NCI-H2196 treated with DMSO at 0.1 percent for 48 hours (cell line): ENCODE data around the gene KMT2C.

Experiments
- DNase-seq: peaks from one replicate; lab custom pipeline; 2025; ENCODE audit not compliant: unreplicated experiment; lab: John Stamatoyannopoulos, UW

The KMT2C gene

DNA sequence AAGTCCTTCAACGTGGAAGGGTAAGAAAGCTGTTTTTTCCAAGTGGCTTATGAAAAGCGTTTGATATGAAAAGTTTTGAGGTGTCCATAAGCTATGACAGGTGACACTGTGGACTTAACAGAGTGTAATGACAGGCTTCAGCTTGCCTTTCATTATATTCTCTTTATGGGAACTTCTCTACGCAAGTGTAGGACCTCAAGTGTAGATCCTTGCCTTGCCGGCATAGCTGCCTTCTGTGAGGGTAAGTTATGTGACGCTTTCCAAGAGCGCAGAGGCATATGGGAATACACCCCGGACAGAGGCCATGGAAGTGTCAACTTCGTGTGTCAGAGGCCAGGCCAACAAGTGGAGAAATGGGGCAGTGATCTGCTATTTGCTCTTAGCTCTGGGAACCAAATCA, 318.4 kb downstream of the KMT2C start:
- DNase-seq, result no peak

DNA sequence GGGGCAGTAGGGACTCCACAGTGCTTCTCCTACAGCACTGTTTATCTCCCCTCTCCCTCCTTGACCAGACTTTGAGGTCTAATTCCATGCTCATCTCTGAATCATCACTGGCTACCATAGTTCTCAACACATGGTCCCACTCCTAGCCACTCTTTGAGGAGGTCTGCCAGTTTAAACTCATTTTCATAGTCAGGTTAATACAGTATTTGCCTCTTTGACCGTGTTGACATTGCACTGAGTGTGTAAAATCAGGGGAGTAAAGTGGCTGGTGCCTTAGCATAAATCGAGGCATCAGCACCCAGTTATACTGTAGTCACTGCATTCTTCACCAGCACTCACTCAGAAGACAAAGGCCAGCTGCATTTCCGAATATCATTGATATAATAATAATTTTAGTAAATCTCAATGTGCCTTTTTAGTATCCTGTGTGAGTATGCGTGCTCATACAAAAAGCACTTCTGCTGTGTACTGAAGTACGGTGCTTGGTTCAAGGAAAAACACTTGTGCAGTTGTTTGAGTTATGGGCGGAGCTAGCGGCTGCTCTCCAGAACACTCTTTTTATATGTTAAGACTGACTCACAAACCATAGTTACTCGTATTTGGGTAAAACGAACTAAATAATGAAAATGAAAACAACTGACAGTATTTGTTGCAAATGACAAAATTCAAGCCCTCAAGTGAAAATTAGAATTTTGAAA, 320.6 kb downstream of the KMT2C start:
- DNase-seq, result no peak

DNA sequence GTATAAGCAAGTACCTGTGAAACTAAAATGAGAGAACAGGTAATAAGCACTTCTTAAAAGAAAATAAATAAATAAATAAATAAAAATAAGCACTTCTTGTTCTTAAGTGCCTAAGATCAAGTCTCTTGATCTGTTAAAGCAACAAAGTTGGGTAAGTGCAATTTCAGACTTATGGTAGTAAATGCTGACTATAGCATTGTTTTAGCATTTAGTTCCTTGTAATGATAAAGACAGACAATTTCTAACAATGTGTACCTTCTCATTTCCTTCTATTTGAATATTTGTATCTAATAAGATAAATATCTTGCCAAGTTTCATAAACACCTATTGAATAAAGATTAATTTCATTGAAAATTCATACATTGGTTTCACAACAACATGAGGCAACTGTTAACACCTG, 323.0 kb downstream of the KMT2C start:
- DNase-seq, result no peak

DNA sequence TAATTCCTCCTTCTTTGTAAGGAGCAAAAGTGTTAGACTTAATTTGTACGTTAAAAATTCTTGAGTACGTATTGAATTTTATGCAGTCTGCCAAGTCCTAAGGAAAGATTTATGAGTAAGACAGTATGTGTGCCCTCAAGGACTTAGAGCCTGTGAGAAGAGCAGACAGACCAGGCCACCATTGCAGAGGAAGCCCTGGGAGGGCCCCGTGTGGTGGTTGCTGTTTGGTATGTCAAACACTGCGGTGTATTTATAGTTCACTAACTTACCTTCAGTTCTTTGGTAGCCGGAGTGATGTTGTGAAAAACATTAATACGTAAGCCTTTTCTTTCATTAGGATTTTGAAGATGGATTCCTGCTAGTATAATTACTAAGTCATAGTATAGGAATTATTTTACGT, 327.4 kb downstream of the KMT2C start:
- DNase-seq, result no peak

DNA sequence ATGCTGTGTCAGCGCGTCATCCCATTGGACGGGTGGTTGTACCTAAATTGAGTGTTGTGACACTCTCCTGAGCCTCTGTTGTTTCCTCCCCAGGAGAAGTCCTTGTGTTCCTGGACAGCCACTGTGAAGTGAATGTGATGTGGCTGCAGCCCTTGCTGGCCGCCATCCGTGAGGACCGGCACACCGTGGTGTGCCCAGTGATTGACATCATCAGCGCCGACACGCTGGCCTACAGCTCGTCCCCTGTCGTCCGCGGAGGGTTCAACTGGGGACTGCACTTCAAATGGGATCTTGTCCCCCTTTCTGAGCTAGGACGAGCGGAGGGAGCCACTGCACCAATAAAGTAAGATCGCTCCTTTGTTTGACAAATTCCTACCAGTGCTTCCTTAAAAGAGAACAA, 327.9 kb downstream of the KMT2C start:
- DNase-seq, result no peak

DNA sequence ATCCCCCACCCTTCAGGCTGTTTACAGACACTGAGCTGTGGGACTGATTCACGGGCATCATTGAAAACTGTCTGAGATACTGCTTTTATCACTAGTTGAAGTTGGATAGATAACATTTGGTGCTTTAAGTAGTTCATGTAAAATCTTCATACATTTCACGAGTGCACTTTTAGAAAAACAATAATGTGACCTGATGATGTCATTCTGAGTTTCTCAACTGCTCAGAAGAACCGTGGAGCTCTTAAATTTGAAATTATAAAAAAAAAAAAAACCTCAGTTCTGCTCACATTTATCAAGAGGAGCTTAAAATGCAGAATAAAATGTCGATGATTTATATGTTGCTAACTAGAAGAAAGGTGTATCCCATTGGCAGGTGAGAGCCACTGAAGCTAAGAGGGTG, 328.8 kb downstream of the KMT2C start:
- no peak for DNase-seq

DNA sequence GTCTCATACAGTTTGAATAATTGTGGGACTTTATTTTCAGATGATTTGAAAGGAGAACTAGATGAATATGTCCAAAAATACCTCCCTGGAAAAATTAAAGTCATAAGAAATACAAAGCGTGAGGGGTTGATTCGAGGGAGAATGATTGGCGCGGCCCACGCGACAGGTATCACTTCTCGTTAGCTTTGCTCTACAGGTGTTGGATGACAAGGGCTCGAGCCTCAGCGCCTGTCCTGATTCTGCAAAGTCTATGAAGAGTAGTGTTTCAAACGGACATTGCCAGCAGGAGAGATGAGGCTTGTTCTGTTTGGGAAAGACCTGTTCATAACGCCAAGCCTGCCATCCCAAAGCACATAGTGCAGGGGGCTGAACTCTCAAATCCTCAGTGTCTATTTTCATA, 330.6 kb downstream of the KMT2C start:
- no peak for DNase-seq

DNA sequence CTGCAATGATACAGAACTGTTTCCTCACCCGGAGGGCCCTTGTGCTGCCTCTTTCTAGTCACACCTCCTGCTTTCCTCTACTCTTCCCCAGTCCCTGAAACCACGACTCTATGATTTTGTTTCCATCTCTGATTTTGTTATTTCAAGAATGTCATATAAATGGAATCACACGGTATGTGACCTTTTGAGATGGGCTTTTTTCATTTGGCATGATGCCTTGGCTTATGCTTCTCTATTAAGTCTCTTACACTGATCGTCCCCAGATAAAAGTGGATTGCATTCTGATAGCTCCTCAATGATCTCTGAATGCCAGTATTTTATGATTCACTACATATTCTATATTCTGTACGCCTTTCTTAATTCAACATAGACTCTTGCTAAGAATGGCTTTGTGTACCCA, 332.1 kb downstream of the KMT2C start:
- no peak for DNase-seq

DNA sequence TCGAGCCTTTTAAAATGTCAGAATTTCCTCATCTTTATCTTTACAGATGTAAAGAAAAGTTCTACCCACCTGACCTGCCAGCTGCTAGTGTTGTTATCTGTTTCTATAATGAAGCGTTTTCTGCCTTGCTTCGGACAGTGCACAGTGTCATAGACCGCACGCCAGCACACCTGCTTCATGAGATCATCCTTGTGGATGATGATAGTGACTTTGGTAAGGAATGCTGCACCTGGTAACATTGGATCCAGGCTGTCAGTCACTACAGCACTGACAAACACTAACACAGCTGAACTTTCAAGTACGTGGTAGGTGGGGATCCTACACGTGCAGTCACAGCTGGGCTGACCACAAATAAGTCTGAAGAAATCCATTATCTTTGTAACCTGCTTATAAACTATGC, 332.7 kb downstream of the KMT2C start:
- no peak for DNase-seq

DNA sequence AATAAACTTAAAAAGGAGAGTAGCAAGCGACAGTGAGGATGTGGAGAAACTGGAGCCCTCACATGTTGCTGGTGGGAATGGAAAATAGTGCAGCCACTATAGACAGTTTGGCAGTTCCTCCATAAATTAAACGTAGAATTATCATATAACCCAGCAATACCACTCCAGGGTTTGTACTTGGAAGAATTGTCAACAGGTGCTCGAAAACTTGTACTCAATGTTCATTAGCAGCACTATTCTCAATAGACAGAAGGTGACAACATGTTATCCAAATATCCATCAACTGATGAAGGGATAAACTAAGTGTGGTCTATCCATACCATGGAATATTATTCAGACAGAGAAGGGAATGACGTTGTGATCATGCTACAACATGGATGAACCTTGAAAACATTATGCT, 338.5 kb downstream of the KMT2C start:
- no peak for DNase-seq

DNA sequence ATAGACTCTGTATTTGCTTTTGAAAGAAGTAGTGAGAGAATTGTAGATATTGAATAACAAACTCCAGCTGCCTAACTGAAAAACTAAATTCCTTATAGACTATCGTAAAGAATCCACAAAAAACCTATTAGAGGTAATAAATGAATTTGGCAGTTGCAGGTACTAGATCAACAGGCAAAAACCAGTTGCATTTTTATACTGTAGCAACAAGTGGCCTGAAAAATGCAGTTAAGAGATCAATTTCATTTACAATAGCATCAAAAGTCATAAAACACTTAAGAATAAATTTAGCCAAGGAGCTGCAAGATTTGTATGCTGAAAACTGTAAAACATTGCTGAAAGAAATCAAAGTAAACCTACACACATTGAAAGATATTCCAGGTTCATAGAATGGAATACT, 340.0 kb downstream of the KMT2C start:
- DNase-seq, result no peak

DNA sequence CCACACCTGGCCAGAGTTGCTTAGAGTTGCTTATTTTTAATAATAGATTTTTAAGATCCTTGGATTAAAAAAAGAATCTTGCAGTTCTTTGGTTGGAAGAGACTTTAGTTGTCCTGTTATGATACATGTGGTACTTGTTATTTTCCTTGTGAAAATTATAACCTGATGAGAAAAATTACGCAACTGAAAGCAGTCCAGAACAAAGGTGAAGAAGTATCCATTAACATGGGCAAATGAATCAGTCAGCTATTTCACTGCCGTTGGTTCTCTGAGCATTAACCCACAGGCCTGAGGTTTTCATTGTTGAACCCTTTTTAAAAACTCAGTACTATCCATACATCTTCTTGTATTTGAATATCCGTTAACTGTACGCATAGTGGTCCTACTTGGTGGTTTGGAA, 342.1 kb downstream of the KMT2C start:
- no peak for DNase-seq

DNA sequence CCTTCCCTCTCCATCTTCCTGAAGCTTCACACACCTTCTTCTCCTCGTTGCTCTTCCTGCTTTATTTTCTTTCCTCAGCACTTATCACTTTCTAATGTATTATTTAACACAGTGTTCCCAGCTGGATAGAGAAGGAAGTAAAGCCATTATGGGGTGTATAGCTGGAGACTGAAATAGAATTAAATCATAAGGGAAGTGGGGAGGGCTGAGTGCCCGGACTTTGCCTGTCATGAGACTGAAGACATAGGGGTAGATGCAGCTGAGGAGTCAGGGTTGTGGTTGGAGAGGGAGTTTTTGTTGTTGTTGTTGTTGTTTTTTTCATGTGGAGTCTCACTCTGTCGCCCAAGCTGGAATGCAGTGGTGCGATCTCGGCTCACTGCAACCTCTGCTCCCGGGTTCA, 345.1 kb downstream of the KMT2C start:
- DNase-seq, result no peak

DNA sequence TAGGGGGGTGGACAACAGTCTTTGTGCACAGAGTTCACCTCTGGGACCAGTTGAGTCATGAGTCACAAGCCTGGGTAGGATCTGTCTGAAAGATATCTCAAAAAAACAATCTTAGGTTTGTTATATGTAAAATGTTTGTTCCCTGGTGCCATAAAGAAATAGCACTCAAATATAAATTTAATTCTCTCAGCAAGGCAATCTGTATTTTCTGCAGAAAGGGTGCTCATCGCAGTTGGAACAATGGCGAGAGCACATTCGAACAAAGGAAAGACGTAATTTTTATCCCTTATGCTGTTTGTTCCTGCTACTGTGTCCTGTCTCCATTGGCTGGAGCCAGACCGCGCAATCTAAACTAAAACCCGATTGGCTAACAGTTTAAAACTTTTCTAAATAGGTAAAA, 346.6 kb downstream of the KMT2C start:
- DNase-seq, result no peak

DNA sequence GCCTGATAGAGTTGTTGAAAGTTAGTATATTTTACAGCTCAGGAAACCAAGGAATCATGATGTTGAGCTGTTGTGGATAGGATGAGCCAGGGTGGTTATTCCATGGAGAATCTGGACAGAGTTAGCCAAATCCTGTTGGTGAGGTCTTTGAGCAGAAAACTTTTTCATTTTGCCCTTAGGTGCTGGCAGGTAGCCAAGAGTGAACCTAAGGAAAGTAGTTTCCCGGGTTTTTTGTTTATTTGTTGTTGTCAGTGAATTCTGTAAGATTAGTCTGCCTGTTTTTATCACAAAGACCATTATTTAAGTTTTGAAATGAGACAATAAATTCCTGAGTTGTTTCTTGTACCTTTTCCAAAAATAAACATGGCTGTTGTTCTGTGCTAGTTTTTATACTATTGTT, 349.3 kb downstream of the KMT2C start:
- no peak for DNase-seq

DNA sequence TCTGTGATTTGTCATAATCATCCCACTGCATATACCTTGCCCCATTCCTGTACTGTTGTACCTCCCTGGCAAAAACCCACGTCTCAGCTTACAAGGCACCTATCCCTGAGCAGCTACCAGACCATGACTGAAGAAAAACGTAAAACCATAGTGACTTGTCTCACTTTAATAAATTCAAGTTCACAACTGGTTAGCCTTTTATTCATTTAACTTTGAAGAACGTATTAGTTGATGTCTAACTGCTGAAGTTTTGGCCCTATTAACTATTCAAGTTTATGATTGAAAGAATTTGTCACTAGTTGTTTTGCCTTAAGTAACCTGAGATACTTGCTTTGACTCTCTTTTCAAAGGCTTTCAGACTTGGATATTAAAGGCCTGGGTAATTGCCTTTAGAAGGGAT, 350.7 kb downstream of the KMT2C start:
- DNase-seq, result no peak
